Stimulated activated naive CD8-positive, alpha-beta T cell treated with anti-CD3 and anti-CD28 coated beads, Interleukin-15, Interleukin-2, amounts not matched to agents 100 U/mL and 50 U/mL, for 24 hours (primary cell): ENCODE results near the gene DNAH17.
A peak's percentile ranks its signal among the peaks of the same experiment; 100 is the strongest.

Experiments used
- ATAC-seq: fragments of 150-1000 bp; cut with Tn5 transposase; one replicate; pipeline ENCODE4 v1.10.0; 2021
- DNase-seq: peaks from one replicate; pipeline ENCODE4 v3.0.0; 2021

The DNAH17 gene

DNA sequence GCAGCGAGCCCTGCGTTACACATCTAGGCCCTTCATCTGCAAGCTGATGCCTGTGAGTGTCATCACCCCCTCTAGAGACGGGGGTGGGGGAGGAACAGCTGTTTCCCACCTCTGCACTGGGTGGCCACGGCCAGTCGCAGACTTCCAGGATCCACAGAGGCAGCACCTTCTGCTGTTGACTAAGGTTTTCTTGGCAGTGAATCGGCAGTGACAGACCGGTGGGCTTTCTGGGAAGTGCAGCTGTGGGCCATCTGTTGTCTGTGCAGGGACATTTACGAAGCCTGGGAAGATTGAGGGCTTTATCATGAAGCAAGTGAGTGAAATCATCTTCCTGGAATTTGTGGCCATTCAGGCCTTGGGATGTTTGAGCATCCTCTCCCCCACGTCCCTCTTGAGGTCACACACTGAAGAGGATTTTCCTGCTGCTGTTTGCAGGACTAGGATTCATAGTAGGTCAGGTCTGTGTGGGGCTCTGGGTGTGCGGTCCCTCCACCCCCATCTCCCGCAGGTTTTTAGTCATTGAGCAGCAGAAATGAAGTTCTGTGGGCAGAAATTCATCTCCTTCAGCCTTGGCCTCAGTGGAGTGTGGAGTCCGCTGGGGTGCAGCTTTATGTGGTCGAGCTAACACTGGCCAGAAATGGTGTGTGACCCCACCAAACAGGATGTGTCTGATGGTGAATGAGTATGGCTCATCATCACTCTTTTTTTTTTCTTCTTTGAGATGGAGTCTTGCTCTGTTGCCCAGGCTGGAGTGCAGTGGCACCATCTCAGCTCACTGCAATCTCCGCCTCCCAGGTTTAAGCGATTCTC is 186.8 kb downstream of the DNAH17 start:
- DNase-seq (no peak), ATAC-seq (no peak)

- ATAC-seq, result no peak
- DNase-seq, result no peak
These were observed 188.9 kb downstream of the DNAH17 start for GRCh38 chr17:78387977-78388941.

DNA sequence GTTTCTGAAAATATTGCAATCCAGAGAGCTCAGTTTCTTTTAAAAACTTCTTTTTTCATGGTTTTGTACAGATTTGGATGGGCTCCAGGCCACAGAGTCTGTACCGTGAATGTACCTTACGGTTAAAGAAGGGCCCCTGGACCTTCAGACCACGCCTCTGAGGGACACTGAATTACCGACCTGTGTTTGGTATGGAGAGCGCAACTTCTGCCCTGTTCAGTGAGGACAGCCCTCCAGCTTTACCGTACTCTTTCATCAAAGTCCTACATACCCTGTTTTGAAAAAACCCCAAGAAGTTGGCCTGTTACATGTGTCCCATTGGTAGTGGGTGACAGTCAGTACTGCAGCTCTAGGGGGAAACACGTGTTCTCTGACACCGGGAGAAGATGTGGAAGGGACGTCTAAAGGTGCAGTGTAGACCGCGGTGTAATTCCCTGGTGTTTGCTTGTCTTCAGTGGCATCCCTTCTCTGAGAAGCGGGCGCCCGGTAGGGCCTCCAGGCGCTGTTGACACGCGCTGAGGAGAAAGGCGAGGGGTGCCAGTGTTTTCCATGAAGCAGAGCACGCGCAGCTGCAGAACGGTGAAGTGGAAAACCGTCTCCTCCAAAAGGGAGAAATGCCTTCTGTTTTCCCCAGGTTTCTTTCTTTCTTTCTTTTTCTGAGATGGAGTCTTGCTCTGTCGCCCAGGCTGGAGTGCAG is 192.6 kb downstream of the DNAH17 start:
- ATAC-seq, result no peak
- DNase-seq, result no peak

DNA sequence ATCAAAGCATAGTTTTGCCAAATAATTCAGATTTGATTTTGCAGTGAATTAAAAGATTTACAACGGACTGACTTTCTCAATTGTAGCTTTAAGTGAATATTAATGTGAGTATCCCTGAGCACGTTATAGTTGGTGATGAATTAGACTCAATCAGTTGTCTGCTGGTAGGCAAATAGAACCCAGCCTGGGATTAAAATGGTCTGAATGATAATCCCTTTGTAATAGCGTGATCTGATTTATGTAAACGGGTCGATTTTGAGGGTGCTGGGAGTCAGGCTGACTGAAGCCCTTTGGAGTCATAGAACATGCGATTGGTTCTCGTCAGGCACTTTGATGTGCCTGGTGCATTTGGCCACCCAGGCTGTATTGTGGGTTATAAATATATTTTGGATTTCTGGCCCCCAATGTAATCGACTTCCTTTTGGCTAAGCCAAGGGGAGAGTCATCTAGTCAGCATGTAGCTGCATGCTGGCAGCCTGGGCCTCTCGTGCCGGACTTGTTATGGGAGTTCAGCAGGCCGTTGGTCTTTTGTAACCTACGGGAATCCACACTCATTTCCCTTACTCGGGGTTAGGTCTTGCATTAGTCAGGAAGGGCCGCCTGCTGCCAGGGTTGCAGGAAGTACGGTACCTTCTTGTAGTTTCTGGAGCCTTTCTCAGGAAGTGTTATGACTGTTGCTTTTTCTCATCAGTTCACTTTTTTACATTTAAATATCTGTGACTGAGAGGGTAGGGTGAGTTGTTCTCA is 193.3 kb downstream of the DNAH17 start:
- DNase-seq (peak; percentile 67), ATAC-seq (peak; percentile 41)

- ATAC-seq (peak; percentile 13), DNase-seq (no peak)
These were observed 195.5 kb downstream of the DNAH17 start for GRCh38 chr17:78381601-78382232.

DNA sequence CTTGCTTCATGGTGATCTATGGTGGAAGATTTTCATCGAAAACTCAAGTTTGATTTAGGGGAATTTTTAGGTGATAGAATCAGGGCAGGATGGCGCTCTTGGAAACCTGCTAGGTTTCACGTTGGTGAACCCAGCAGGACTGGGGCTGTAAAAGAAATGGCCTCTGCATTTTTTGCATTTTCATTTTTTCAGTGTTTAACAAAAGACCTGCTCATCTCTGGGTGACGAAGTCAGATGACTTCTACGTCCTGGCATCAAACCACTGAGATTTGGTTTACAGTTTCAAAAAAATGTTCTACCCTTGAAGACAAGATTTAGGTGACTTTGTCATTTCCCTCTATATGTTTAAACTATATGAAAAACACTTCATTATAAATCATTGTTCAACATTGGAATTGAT is 196.8 kb downstream of the DNAH17 start:
- ATAC-seq (no peak), DNase-seq (no peak)

- DNase-seq (no peak), ATAC-seq (no peak)
These were observed 198.1 kb downstream of the DNAH17 start for GRCh38 chr17:78379131-78379491.

GRCh38 chr17:78378225-78379130 is 198.7 kb downstream of the DNAH17 start, which contains the start of gene PGS1:
PGS1 (plus strand) TSS chr17:78378649; CDS start chr17:78378666, 17 bp downstream.
- ATAC-seq, result peak; percentile 40
- peak; percentile 88 for DNase-seq

- no peak for DNase-seq
- ATAC-seq, result no peak
These were observed 199.4 kb downstream of the DNAH17 start for GRCh38 chr17:78377858-78378224.

- ATAC-seq (no peak), DNase-seq (no peak)
These were observed 201.0 kb downstream of the DNAH17 start for GRCh38 chr17:78376161-78376560.

DNA sequence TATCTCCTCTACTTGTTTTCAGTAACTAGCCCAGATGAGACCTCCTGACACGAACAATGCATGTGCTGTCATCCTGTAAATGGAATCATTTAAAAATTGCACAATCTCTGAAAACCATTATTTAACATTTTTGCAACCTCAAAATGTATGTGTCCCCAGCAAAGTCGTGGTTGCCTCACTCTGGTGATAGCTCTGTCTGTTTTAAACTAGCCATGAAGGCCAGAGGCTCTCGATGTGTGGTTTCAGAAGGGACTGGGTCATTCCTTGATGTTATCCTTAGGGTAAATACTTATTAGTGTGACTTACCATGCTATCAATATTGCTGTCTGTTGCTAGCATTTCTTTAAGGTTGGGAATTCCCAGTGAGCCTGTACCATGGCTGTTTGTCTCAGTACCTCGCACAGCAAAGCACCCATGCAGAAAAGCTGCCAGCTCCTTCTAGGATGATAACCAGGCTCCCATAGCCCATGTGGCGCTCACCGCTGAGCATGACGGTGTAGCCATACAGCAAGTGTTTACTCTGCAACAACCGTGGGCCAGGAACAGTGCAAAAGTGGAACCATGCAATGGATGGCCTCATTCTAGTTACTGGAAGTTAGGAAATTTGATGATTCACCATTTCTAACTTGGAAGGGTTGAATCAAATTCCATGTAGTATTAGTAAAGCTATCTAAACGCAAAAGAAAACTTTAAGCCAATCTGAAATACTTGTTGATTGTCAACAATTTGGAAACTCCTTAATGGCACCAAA is 201.6 kb downstream of the DNAH17 start:
- no peak for ATAC-seq
- DNase-seq, result no peak

DNA sequence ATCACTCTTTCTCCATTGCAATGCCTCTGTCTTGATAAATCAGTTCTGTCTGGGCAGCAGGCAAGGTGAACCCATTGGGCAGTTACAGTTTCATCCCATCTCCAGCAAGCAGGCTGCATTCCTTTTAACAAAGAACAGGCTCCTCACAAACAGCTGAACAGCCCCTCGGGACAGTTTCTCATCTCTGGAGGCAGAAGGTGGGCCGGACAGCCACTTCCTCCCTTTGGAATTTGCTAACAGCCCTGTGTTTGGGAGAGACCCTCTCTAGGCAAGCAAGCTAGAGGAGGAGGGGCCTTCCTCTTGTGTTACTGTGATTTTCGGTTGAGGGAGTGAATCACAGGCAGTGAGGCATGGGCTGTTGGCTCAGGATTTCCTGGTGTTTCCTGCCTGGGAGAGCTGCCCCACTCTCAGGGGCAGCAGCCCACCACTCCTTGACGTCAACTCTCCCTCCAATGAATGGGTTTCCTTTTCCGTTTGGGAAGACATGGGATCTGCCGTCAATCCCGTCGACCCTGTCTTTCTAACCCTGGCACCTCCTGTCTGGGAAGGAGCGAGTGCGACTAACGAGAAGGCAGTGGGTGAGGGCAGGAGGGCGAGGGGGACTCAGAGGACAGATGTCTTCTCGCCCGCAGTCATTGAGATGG is 202.4 kb downstream of the DNAH17 start:
- DNase-seq (no peak), ATAC-seq (no peak)

DNA sequence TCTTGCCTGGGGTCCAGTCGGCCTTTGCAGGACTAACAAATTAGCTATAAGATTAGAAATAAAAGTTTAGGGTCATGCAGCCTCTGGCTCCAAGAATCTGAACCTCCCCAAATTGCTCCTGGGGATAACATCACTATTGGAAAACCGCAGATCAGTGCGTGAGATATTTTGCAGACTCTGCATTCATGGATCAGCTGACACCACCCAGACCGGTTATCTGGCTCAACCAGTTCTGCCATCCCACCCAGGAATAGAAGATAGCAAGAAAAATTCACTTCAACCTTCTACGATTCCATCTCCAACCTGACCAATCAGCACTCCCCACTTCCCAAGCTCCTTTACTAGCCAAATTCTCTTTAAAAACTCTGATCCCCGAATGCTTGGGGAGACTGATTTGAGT is 203.0 kb downstream of the DNAH17 start:
- no peak for DNase-seq
- no peak for ATAC-seq
